22Rv1 (cell line): ENCODE measurements around the gene PEX6.

Experiments used
- ZFX ChIP-seq: fragments of 450-650 bp; IDR thresholded peaks from 2 replicates; pipeline ENCODE4 v1.6.1; 2017; ENCODE audit warnings: antibody characterized with exemption, borderline replicate concordance
- TF ChIP-seq, protein P1 (sequence below): fragments of 450-650 bp; IDR thresholded peaks from 2 replicates; pipeline ENCODE4 v1.5.1; 2017; ENCODE audit warnings: mild to moderate bottlenecking

DNA sequence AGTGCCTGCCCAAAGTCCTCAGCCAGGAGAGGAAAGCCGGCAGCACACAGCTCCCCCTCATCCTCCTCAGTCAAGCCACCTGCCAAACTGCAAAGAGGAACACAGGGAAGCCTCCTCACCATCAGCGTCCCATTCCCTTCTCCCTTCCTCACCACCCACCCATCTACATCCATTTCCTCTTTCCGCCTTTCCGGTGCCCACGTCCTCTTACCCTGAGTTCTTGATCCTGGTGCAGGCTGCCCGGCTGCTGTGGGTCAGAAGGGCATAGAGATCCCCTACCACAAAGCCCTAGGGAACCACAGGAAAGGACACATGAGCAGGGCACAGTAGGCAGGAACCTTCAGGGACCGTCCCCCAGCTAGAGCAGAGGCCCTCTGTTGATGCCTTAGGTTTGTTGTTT is 12.4 kb downstream of the PEX6 start:
- TF ChIP-seq, protein P1, sequence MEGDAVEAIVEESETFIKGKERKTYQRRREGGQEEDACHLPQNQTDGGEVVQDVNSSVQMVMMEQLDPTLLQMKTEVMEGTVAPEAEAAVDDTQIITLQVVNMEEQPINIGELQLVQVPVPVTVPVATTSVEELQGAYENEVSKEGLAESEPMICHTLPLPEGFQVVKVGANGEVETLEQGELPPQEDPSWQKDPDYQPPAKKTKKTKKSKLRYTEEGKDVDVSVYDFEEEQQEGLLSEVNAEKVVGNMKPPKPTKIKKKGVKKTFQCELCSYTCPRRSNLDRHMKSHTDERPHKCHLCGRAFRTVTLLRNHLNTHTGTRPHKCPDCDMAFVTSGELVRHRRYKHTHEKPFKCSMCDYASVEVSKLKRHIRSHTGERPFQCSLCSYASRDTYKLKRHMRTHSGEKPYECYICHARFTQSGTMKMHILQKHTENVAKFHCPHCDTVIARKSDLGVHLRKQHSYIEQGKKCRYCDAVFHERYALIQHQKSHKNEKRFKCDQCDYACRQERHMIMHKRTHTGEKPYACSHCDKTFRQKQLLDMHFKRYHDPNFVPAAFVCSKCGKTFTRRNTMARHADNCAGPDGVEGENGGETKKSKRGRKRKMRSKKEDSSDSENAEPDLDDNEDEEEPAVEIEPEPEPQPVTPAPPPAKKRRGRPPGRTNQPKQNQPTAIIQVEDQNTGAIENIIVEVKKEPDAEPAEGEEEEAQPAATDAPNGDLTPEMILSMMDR = no peak
- TF ChIP-seq ZFX = no peak
